ENCODE measurements around the gene SAE1.

Gene SAE1

DNA sequence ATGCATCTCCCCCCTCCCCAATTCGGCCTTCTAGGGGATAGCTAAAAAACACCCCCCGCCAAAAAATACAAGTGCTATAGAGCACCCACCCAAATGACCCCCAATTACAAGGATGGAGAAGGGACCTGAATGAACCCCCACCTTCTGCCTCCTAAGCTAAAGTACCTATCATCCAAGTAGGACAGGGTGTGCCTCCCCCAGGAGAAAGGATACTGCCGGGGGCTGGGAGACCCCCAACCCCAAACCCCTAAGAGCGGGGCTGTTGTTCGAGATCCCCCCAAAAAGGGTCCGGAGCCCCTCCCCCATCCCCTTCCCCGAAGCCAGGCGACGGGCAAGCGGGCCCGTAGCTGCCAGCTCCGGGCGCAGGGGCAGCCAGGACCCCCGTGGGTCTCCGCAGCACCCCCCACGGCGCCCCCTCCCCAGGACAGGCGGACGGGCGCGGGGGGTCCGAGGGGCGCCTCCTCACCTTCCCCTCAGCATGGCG lies 18.9 kb upstream of the SAE1 start:
- Histone ChIP-seq H3K27ac (ENCODE audit: low read depth, low read length) (peak overlapping the region; percentile 100), H3K4me1 (ENCODE audit: control insufficient read depth in 5 of 5, insufficient read depth in 5 of 5, low read length in 5 of 5) (peaks cover 11 to 49% (median 43%) of the 10 kb centered on the region in 5 donors), H3K27me3 (ENCODE audit: control insufficient read depth in 5 of 5, insufficient read depth in 4 of 5, low read length in 5 of 5) (no peaks in the 10 kb centered on the region), H3K9me3 (ENCODE audit: control insufficient read depth in 5 of 5, low read length in 5 of 5) (no peaks in the 10 kb centered on the region), H3K9ac (ENCODE audit: low read length in 5 of 5) (peak overlapping the region; percentile 96 to 100 (median 100)), H3K36me3 (ENCODE audit: control insufficient read depth in 5 of 5, insufficient read depth in 5 of 5, low read length in 5 of 5) (no peaks in the 10 kb centered on the region), H3K4me3 (ENCODE audit: low read depth in 1 of 5, low read length in 5 of 5) (peak overlapping the region; percentile 79 to 96 (median 92))

- Histone ChIP-seq H3K36me3 (ENCODE audit: control insufficient read depth in 5 of 5, insufficient read depth in 5 of 5, low read length in 5 of 5) (no peaks in the 10 kb centered on the region), H3K9ac (ENCODE audit: low read length in 5 of 5) (peak overlapping the region; percentile 73 to 100 (median 100)), H3K4me1 (ENCODE audit: control insufficient read depth in 5 of 5, insufficient read depth in 5 of 5, low read length in 5 of 5) (peaks cover 5 to 42% (median 36%) of the 10 kb centered on the region in 5 donors)
These were observed 18.3 kb upstream of the SAE1 start for GRCh38 chr19:47112166-47112996.

GRCh38 chr19:47112997-47113849 lies 17.4 kb upstream of the SAE1 start, which contains the start of gene ZC3H4:
TSS of gene ZC3H4 (minus strand) at chr19:47113776. CDS start at chr19:47112584, 1,192 bp downstream.
- H3K36me3 ChIP-seq (ENCODE audit: control insufficient read depth in 5 of 5, insufficient read depth in 5 of 5, low read length in 5 of 5), result no peaks in the 10 kb centered on the region
- H3K4me1 ChIP-seq (ENCODE audit: control insufficient read depth in 5 of 5, insufficient read depth in 5 of 5, low read length in 5 of 5), result peaks cover 5 to 34% (median 29%) of the 10 kb centered on the region in 5 donors
- H3K27ac ChIP-seq (ENCODE audit: low read depth, low read length), result peak within 1 kb of the TSS; percentile 100
- no peaks in the 10 kb centered on the region for H3K9me3 ChIP-seq (ENCODE audit: control insufficient read depth in 5 of 5, low read length in 5 of 5)
- peak within 1 kb of the TSS; percentile 80 to 96 (median 92) for H3K4me3 ChIP-seq (ENCODE audit: low read depth in 1 of 5, low read length in 5 of 5)
- H3K9ac ChIP-seq (ENCODE audit: low read length in 5 of 5), result peak within 1 kb of the TSS; percentile 97 to 100 (median 100)
- H3K27me3 ChIP-seq (ENCODE audit: control insufficient read depth in 5 of 5, insufficient read depth in 4 of 5, low read length in 5 of 5), result no peaks in the 10 kb centered on the region

More at GRCh38 chr19:47112166-47112996, 18.3 kb upstream of the SAE1 start:
- Histone ChIP-seq H3K9me3 (ENCODE audit: control insufficient read depth in 5 of 5, low read length in 5 of 5) (no peaks in the 10 kb centered on the region), H3K27ac (ENCODE audit: low read depth, low read length) (peak overlapping the region; percentile 100), H3K27me3 (ENCODE audit: control insufficient read depth in 5 of 5, insufficient read depth in 4 of 5, low read length in 5 of 5) (no peaks in the 10 kb centered on the region), H3K4me3 (ENCODE audit: low read depth in 1 of 5, low read length in 5 of 5) (peak overlapping the region; percentile 48 to 96 (median 90))

- H3K9me3 ChIP-seq (ENCODE audit: control insufficient read depth in 5 of 5, low read length in 5 of 5), result no peaks in the 10 kb centered on the region
- peak overlapping the region; percentile 80 to 96 (median 92) for H3K4me3 ChIP-seq (ENCODE audit: low read depth in 1 of 5, low read length in 5 of 5)
- H3K27ac ChIP-seq (ENCODE audit: low read depth, low read length), result peak overlapping the region; percentile 100
- H3K4me1 ChIP-seq (ENCODE audit: control insufficient read depth in 5 of 5, insufficient read depth in 5 of 5, low read length in 5 of 5), result peaks cover 5 to 34% (median 28%) of the 10 kb centered on the region in 5 donors
- no peaks in the 10 kb centered on the region for H3K27me3 ChIP-seq (ENCODE audit: control insufficient read depth in 5 of 5, insufficient read depth in 4 of 5, low read length in 5 of 5)
- H3K36me3 ChIP-seq (ENCODE audit: control insufficient read depth in 5 of 5, insufficient read depth in 5 of 5, low read length in 5 of 5), result no peaks in the 10 kb centered on the region
- H3K9ac ChIP-seq (ENCODE audit: low read length in 5 of 5), result peak overlapping the region; percentile 47 to 100 (median 100)
These were observed 16.6 kb upstream of the SAE1 start for GRCh38 chr19:47113850-47114651.

- H3K27ac ChIP-seq (ENCODE audit: low read depth, low read length), result no peak overlapping the region
- H3K9me3 ChIP-seq (ENCODE audit: control insufficient read depth in 5 of 5, low read length in 5 of 5), result no peaks in the 10 kb centered on the region
- H3K4me1 ChIP-seq (ENCODE audit: control insufficient read depth in 5 of 5, insufficient read depth in 5 of 5, low read length in 5 of 5), result peaks cover 2 to 11% (median 7%) of the 10 kb centered on the region in 5 donors
- H3K36me3 ChIP-seq (ENCODE audit: control insufficient read depth in 5 of 5, insufficient read depth in 5 of 5, low read length in 5 of 5), result no peaks in the 10 kb centered on the region
- H3K4me3 ChIP-seq (ENCODE audit: low read depth in 1 of 5, low read length in 5 of 5), result no peak overlapping the region
- H3K27me3 ChIP-seq (ENCODE audit: control insufficient read depth in 5 of 5, insufficient read depth in 4 of 5, low read length in 5 of 5), result no peaks in the 10 kb centered on the region
- peak overlapping the region in 1 of 5 donors; percentile 26 for H3K9ac ChIP-seq (ENCODE audit: low read length in 5 of 5)
These were observed 10.1 kb upstream of the SAE1 start for GRCh38 chr19:47120470-47121067.

GRCh38 chr19:47122359-47123335 lies 8.0 kb upstream of the SAE1 start:
- H3K9ac ChIP-seq (ENCODE audit: low read length in 5 of 5), result no peak overlapping the region
- H3K36me3 ChIP-seq (ENCODE audit: control insufficient read depth in 5 of 5, insufficient read depth in 5 of 5, low read length in 5 of 5), result no peaks in the 10 kb centered on the region
- no peak overlapping the region for H3K4me3 ChIP-seq (ENCODE audit: low read depth in 1 of 5, low read length in 5 of 5)
- H3K4me1 ChIP-seq (ENCODE audit: control insufficient read depth in 5 of 5, insufficient read depth in 5 of 5, low read length in 5 of 5), result peaks cover 2 to 15% (median 7%) of the 10 kb centered on the region in 5 donors
- H3K27ac ChIP-seq (ENCODE audit: low read depth, low read length), result no peak overlapping the region
- no peaks in the 10 kb centered on the region for H3K27me3 ChIP-seq (ENCODE audit: control insufficient read depth in 5 of 5, insufficient read depth in 4 of 5, low read length in 5 of 5)
- no peaks in the 10 kb centered on the region for H3K9me3 ChIP-seq (ENCODE audit: control insufficient read depth in 5 of 5, low read length in 5 of 5)

GRCh38 chr19:47123406-47123805 lies 7.2 kb upstream of the SAE1 start:
- Histone ChIP-seq H3K9me3 (ENCODE audit: control insufficient read depth in 5 of 5, low read length in 5 of 5) (no peaks in the 10 kb centered on the region), H3K36me3 (ENCODE audit: control insufficient read depth in 5 of 5, insufficient read depth in 5 of 5, low read length in 5 of 5) (no peaks in the 10 kb centered on the region), H3K4me3 (ENCODE audit: low read depth in 1 of 5, low read length in 5 of 5) (no peak overlapping the region), H3K4me1 (ENCODE audit: control insufficient read depth in 5 of 5, insufficient read depth in 5 of 5, low read length in 5 of 5) (peaks cover 2 to 15% (median 7%) of the 10 kb centered on the region in 5 donors), H3K27me3 (ENCODE audit: control insufficient read depth in 5 of 5, insufficient read depth in 4 of 5, low read length in 5 of 5) (no peaks in the 10 kb centered on the region), H3K27ac (ENCODE audit: low read depth, low read length) (no peak overlapping the region), H3K9ac (ENCODE audit: low read length in 5 of 5) (no peak overlapping the region)

DNA sequence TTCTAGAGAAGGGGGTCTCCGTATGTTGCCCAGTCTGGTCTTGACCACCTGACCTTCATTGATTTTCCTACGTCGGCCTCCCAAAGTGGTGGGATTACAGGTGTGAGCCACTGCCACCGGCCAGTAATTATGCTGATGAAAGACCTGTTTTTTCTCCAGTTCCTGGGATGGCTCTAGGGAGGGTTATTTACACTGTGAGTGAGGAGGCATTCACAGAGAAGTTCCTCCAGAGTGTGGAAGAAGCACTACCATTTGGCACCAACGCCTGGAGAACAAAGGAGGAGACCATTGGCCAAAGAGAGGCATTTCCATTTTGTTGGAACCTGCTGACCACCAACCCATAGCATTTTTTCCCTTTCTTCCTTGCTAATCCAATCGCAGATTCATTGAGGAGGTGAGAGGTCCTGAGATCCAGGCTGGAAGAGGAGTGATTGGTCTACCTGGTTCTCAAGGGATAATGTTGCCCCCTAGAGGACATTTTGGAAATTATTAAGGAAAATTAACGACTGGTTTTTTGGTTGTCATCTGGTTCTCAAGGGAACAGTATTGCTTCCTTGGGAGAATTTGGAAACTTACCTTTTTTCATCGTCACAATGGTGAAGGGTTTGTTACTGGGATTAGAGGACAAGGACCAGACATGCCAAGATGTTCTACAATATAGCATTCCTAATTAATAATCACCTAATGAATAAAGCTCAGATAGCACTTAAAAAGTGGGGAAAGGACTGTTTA lies 5.5 kb upstream of the SAE1 start:
- no peaks in the 10 kb centered on the region for H3K36me3 ChIP-seq (ENCODE audit: control insufficient read depth in 5 of 5, insufficient read depth in 5 of 5, low read length in 5 of 5)
- H3K9ac ChIP-seq (ENCODE audit: low read length in 5 of 5), result peak overlapping the region in 2 of 5 donors; percentile 42 to 62
- no peaks in the 10 kb centered on the region for H3K9me3 ChIP-seq (ENCODE audit: control insufficient read depth in 5 of 5, low read length in 5 of 5)
- H3K27ac ChIP-seq (ENCODE audit: low read depth, low read length), result peak overlapping the region; percentile 75
- no peaks in the 10 kb centered on the region for H3K27me3 ChIP-seq (ENCODE audit: control insufficient read depth in 5 of 5, insufficient read depth in 4 of 5, low read length in 5 of 5)
- no peak overlapping the region for H3K4me3 ChIP-seq (ENCODE audit: low read depth in 1 of 5, low read length in 5 of 5)
- H3K4me1 ChIP-seq (ENCODE audit: control insufficient read depth in 5 of 5, insufficient read depth in 5 of 5, low read length in 5 of 5), result peaks cover 2 to 15% (median 7%) of the 10 kb centered on the region in 5 donors

Measured in subcutaneous abdominal adipose tissue (tissue), 5 donors.